ENCODE results near the gene INTS14.

INTS14 gene

GRCh38 chr15:65638109-65638508 is 27.2 kb upstream of the INTS14 start:
- H3K4me3 Mint-ChIP-seq = no peak overlapping the region
- no peaks in the 10 kb centered on the region for H3K36me3 Mint-ChIP-seq (ENCODE audit: low read depth)
- TF ChIP-seq CTCF (IDR thresholded peaks at IDR 0.05; ENCODE audit: unreplicated experiment in 3 of 3) = no peak
- peaks cover 11% of the 10 kb centered on the region for H3K4me1 Mint-ChIP-seq
- peak overlapping the region in 1 of 3 experiments; percentile 24 for H3K27ac Mint-ChIP-seq
- peaks cover 7% of the 10 kb centered on the region for H3K27me3 Mint-ChIP-seq (ENCODE audit: low read depth)
- no peaks in the 10 kb centered on the region for H3K9me3 Mint-ChIP-seq

DNA sequence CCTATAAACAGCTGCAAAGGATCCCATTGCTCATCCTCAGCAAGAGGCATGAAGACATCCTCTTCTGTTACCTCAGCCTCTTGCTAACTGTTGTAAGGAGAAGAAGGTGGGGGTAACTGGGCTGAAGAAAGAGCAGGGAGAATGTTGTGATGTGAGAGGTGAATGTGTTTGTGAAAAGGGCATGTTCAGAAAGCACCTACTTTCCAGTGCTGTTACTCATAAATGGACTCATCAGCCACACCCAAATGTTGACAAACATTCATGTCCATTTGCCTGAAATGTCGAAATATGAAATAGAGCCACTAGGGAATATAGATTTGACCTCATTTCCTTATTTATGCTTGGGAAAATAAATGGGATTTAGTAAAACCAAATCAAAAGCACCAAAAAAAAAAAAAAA is 23.4 kb upstream of the INTS14 start:
- no peak overlapping the region for H3K27ac Mint-ChIP-seq
- H3K9me3 Mint-ChIP-seq = no peaks in the 10 kb centered on the region
- peaks cover 11% of the 10 kb centered on the region for H3K4me1 Mint-ChIP-seq
- no peak for TF ChIP-seq CTCF (IDR thresholded peaks at IDR 0.05; ENCODE audit: unreplicated experiment in 3 of 3)
- peaks cover 3% of the 10 kb centered on the region for H3K27me3 Mint-ChIP-seq (ENCODE audit: low read depth)
- H3K4me3 Mint-ChIP-seq = no peak overlapping the region
- no peaks in the 10 kb centered on the region for H3K36me3 Mint-ChIP-seq (ENCODE audit: low read depth)

DNA sequence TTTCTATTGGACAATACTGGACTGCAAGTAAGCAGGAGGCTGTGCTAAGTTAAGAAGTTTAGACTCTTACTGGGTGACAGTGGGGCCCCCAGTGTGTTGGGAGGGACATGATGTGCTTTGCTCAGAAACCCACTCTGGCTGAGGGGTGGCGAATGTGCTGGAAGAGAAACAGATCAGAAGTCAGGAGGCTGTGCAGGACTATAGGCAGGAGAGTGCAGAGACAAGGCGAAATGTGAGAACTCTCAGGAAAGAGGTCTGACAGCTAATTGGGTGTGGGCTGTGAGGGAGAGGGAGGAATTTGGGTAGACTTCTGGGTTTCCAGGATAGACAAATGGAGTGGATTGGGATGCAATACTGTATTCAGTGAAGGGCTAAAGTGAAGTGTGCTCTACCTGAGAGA is 22.8 kb upstream of the INTS14 start:
- no peaks in the 10 kb centered on the region for H3K36me3 Mint-ChIP-seq (ENCODE audit: low read depth)
- H3K27me3 Mint-ChIP-seq (ENCODE audit: low read depth) = peaks cover 3% of the 10 kb centered on the region
- peak overlapping the region in 1 of 3 experiments; percentile 5 for H3K27ac Mint-ChIP-seq
- no peaks in the 10 kb centered on the region for H3K9me3 Mint-ChIP-seq
- no peak overlapping the region for H3K4me3 Mint-ChIP-seq
- H3K4me1 Mint-ChIP-seq = peaks cover 10% of the 10 kb centered on the region
- TF ChIP-seq CTCF (IDR thresholded peaks at IDR 0.05; ENCODE audit: unreplicated experiment in 3 of 3) = no peak

- no peak overlapping the region for H3K4me3 Mint-ChIP-seq
- H3K27ac Mint-ChIP-seq = no peak overlapping the region
- no peaks in the 10 kb centered on the region for H3K36me3 Mint-ChIP-seq (ENCODE audit: low read depth)
- peaks cover 5% of the 10 kb centered on the region for H3K4me1 Mint-ChIP-seq
- no peak for TF ChIP-seq CTCF (IDR thresholded peaks at IDR 0.05; ENCODE audit: unreplicated experiment in 3 of 3)
- H3K9me3 Mint-ChIP-seq = no peaks in the 10 kb centered on the region
- H3K27me3 Mint-ChIP-seq (ENCODE audit: low read depth) = peaks cover 3% of the 10 kb centered on the region
These were observed 21.9 kb upstream of the INTS14 start for GRCh38 chr15:65632780-65633375.

DNA sequence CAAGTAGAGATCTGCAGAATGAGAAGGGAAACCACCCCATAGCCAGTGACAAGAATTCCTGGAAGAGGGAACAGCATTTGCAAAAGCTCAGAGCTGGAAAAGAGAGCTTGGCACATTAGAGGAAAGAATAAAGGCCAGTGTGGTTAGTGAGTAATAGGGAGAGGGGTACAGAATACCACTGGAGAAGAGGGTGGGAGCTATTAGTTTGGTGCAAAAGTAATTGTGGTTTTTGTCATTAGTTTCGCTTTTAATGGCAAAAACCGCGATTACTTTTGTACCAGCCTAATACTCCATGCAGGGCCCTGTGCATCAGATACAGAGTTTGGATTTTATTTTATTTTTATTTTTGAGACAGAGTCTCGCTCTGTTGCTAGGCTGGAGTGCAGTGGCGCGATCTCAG is 20.6 kb upstream of the INTS14 start:
- no peak overlapping the region for H3K4me3 Mint-ChIP-seq
- H3K36me3 Mint-ChIP-seq (ENCODE audit: low read depth) = no peaks in the 10 kb centered on the region
- H3K9me3 Mint-ChIP-seq = no peaks in the 10 kb centered on the region
- no peak for TF ChIP-seq CTCF (IDR thresholded peaks at IDR 0.05; ENCODE audit: unreplicated experiment in 3 of 3)
- H3K27ac Mint-ChIP-seq = no peak overlapping the region
- H3K4me1 Mint-ChIP-seq = no peaks in the 10 kb centered on the region
- no peaks in the 10 kb centered on the region for H3K27me3 Mint-ChIP-seq (ENCODE audit: low read depth)

DNA sequence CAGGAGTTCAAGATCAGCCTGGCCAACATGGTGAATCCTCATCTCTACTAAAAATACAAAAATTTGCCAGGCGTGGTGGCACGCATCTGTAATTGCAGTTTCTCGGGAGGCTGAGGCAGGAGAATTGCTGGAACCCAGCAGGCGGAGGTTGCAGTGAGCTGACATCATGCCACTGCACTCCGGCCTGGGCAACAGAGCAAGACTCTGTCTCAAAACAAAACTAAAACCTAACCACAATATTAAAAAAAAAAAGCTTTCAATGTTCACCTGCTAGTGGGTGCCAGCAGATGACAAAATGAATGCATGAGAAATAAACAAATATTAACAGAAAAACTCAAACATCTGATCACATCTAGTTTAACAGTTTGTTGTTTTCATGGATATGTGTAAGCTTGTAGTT is 19.8 kb upstream of the INTS14 start:
- H3K27me3 Mint-ChIP-seq (ENCODE audit: low read depth) = peaks cover 3% of the 10 kb centered on the region

More for the DNA sequence above, 19.8 kb upstream of the INTS14 start:
- no peak for TF ChIP-seq CTCF (IDR thresholded peaks at IDR 0.05; ENCODE audit: unreplicated experiment in 3 of 3)
- H3K9me3 Mint-ChIP-seq = no peaks in the 10 kb centered on the region
- H3K36me3 Mint-ChIP-seq (ENCODE audit: low read depth) = peaks cover under 1% of the 10 kb centered on the region
- H3K4me3 Mint-ChIP-seq = no peak overlapping the region
- no peak overlapping the region for H3K27ac Mint-ChIP-seq
- no peaks in the 10 kb centered on the region for H3K4me1 Mint-ChIP-seq
